Tibial artery (tissue), 4 donors: ENCODE results near the gene GRK1.

Experiments used
- DNase-seq, 2 donors: peaks; one replicate each; pipeline ENCODE4 v3.0.0-alpha.2; 2019
- H3K27ac ChIP-seq, 2 donors: fragments of 200-600 bp; sonication (generic) in 1 of 2; 1 replicate in 1 of 2; 2 replicates in 1 of 2; pipeline ENCODE4 v1.5.1; 2018 to 2019; ENCODE audit warnings: mild to moderate bottlenecking in 1 of 2
- H3K27me3 ChIP-seq, 2 donors: fragments of 200-600 bp; sonication (generic) in 1 of 2; one replicate each; pipeline versions ENCODE4 v1.5.1 to v1.6.0; 2016 to 2019
- H3K36me3 ChIP-seq, 3 donors: fragments of 200-600 bp; sonication (generic) in 2 of 3; one replicate each; pipeline ENCODE4 v1.5.1; 2016 to 2019; ENCODE audit warnings: mild to moderate bottlenecking in 2 of 3
- H3K4me1 ChIP-seq, 4 donors: fragments of 200-600 bp; sonication (generic) in 2 of 4; 1 replicate in 3 of 4; 2 replicates in 1 of 4; pipeline ENCODE4 v1.5.1; 2016 to 2019
- H3K4me3 ChIP-seq, 2 donors: fragments of 200-600 bp; sonication (generic) in 1 of 2; 1 replicate in 1 of 2; 2 replicates in 1 of 2; pipeline ENCODE4 v1.5.1; 2018 to 2019; ENCODE audit warnings: mild to moderate bottlenecking in 2 of 2
- H3K9me3 ChIP-seq, 3 donors: fragments of 200-600 bp; sonication (generic) in 1 of 3; one replicate each; pipeline ENCODE4 v1.5.1; 2016 to 2019
- CTCF ChIP-seq, 2 experiments: fragments of 200-600 bp in 1 of 2; fragments of 450-650 bp in 1 of 2; IDR thresholded peaks; one replicate each; pipeline ENCODE4 v1.5.1; 2017 to 2019; ENCODE audit warnings: antibody characterized with exemption in 2 of 2, mild to moderate bottlenecking in 1 of 2, moderate library complexity in 1 of 2
- intact Hi-C: fragments of 100-400 bp; cut with DNase I; formaldehyde crosslinking; loops from one replicate; pipeline ENCODE4 v1.15.0; 2023; ENCODE audit warnings: low total_unique reads

The GRK1 gene

GRCh38 chr13:113648216-113648610 is 18.8 kb upstream of the GRK1 start:
- H3K4me3 ChIP-seq: no peak overlapping the region
- intact Hi-C loops: no loop called here
- no peaks in the 10 kb centered on the region for H3K36me3 ChIP-seq
- H3K27ac ChIP-seq: peak overlapping the region in 1 of 2 donors; percentile 67
- H3K9me3 ChIP-seq: no peaks in the 10 kb centered on the region
- peak; percentile 11 to 62 for DNase-seq
- no peaks in the 10 kb centered on the region for H3K27me3 ChIP-seq
- no peak for TF ChIP-seq CTCF (IDR thresholded peaks at IDR 0.05)
- peaks cover 0 to 21% (median 13%) of the 10 kb centered on the region in 4 donors for H3K4me1 ChIP-seq

- intact Hi-C loops: no loop called here
- peak; percentile 11 to 48 for DNase-seq
- peaks cover 0 to 21% (median 13%) of the 10 kb centered on the region in 4 donors for H3K4me1 ChIP-seq
- no peaks in the 10 kb centered on the region for H3K36me3 ChIP-seq
- no peak for TF ChIP-seq CTCF (IDR thresholded peaks at IDR 0.05)
- no peak overlapping the region for H3K4me3 ChIP-seq
- no peaks in the 10 kb centered on the region for H3K27me3 ChIP-seq
- H3K9me3 ChIP-seq: no peaks in the 10 kb centered on the region
- H3K27ac ChIP-seq: no peak overlapping the region
These were observed 17.8 kb upstream of the GRK1 start for GRCh38 chr13:113649212-113649611.

- no peak for TF ChIP-seq CTCF (IDR thresholded peaks at IDR 0.05)
- Histone ChIP-seq H3K9me3 (no peaks in the 10 kb centered on the region), H3K4me3 (no peak overlapping the region), H3K36me3 (no peaks in the 10 kb centered on the region), H3K4me1 (peaks cover 0 to 21% (median 13%) of the 10 kb centered on the region in 4 donors), H3K27ac (no peak overlapping the region), H3K27me3 (peaks cover 0 to 5% of the 10 kb centered on the region in 2 donors)
- intact Hi-C loops: no loop called here
- DNase-seq: peak in 1 of 2 donors; percentile 33
These were observed 16.7 kb upstream of the GRK1 start for GRCh38 chr13:113650275-113650674.

GRCh38 chr13:113650731-113651148 is 16.3 kb upstream of the GRK1 start:
- H3K4me3 ChIP-seq: no peak overlapping the region
- H3K9me3 ChIP-seq: no peaks in the 10 kb centered on the region
- H3K27ac ChIP-seq: no peak overlapping the region
- no peaks in the 10 kb centered on the region for H3K36me3 ChIP-seq
- DNase-seq: peak in 1 of 2 donors; percentile 58
- TF ChIP-seq CTCF (IDR thresholded peaks at IDR 0.05): no peak
- intact Hi-C loops: no loop called here
- peaks cover 0 to 21% (median 13%) of the 10 kb centered on the region in 4 donors for H3K4me1 ChIP-seq
- peaks cover 0 to 5% of the 10 kb centered on the region in 2 donors for H3K27me3 ChIP-seq

- TF ChIP-seq CTCF (IDR thresholded peaks at IDR 0.05): no peak
- peaks cover 0 to 11% of the 10 kb centered on the region in 2 donors for H3K27me3 ChIP-seq
- H3K9me3 ChIP-seq: no peaks in the 10 kb centered on the region
- H3K4me1 ChIP-seq: peaks cover 0 to 15% (median 12%) of the 10 kb centered on the region in 4 donors
- intact Hi-C loops: no loop called here
- H3K4me3 ChIP-seq: no peak overlapping the region
- peak; percentile 12 to 60 for DNase-seq
- H3K36me3 ChIP-seq: no peaks in the 10 kb centered on the region
- no peak overlapping the region for H3K27ac ChIP-seq
These were observed 15.3 kb upstream of the GRK1 start for GRCh38 chr13:113651511-113652403.
